NCI-H2029 (cell line): ENCODE measurements around the gene ANKRD11.
"Not testable (repeated sequence)": the region's sequence is repeated elsewhere in the genome, so short reads cannot be mapped to it uniquely, and the experiment has no call there.

Experiments used
- DNase-seq: peaks from one replicate; lab custom pipeline; 2025; lab: John Stamatoyannopoulos, UW

ANKRD11 gene

GRCh38 chr16:89450537-89450936 is 39.8 kb downstream of the ANKRD11 start:
- no peak for DNase-seq

- DNase-seq = no peak
These were observed 40.5 kb downstream of the ANKRD11 start for GRCh38 chr16:89449726-89450335.

DNA sequence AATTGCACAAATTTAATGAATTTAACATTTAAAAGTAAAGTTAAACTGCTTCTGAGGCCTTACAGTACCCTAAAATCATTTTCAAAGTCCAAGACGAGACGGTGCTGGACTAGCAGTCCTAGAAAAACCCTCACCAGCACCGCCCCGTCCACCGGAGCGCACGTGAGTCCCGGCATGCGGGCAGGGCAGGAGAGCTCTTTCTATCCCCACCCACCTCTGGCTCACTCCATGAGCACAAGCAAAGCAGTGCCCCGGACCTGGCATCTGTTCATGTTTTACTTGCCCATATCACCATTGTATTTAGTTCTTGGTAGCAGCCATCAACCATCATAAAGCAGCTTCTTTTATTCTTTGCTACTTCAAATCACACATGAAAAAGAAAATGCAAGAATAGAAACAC is 41.7 kb downstream of the ANKRD11 start:
- DNase-seq = no peak

GRCh38 chr16:89446975-89447293 is 43.4 kb downstream of the ANKRD11 start:
- no peak for DNase-seq

- no peak for DNase-seq
These were observed 44.0 kb downstream of the ANKRD11 start for GRCh38 chr16:89446136-89446974.

- no peak for DNase-seq
These were observed 45.2 kb downstream of the ANKRD11 start for GRCh38 chr16:89445166-89445565.

DNA sequence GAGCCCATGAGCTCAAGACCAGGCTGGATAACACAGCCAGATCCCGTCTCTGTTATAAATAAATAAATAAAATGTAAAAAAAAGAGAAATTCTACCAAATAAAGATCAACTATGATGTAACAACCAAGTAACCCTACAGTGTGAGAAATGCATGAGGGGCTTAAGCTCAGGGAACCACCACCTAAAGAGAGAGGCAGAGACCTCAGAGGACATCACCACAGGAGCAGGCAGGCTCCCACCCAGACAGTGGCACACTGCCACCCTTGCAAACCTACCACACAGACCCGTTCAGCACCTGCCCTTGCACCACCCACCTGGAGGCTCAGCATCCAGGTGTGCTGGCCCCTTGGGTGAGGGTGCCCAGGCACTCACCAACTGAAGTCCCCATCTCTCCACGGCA is 45.6 kb downstream of the ANKRD11 start:
- no peak for DNase-seq

- no peak for DNase-seq
These were observed 46.1 kb downstream of the ANKRD11 start for GRCh38 chr16:89444151-89444723.

GRCh38 chr16:89443727-89444084 is 46.7 kb downstream of the ANKRD11 start:
- DNase-seq = no peak

- DNase-seq = peak; percentile 38
These were observed 47.2 kb downstream of the ANKRD11 start for GRCh38 chr16:89442990-89443726.

DNA sequence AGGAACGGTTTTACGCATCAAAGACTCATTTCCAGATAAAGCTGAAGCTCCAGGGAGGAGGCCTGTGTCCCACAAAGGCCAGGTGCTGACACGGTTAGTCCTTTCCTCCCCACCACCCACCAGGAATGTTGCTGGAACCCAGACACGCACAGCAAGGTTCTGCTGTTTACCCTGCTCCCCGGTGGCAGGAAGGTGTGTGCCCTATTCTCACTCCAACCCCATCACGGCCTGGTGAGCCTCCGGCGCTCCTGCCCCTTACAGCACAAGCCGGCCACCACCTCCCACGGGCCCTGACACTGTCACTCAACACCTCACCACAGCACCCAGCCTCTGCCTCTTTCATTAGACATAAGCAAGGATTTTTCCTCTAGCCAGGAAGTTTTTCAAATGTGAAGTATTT is 47.8 kb downstream of the ANKRD11 start:
- no peak for DNase-seq

DNA sequence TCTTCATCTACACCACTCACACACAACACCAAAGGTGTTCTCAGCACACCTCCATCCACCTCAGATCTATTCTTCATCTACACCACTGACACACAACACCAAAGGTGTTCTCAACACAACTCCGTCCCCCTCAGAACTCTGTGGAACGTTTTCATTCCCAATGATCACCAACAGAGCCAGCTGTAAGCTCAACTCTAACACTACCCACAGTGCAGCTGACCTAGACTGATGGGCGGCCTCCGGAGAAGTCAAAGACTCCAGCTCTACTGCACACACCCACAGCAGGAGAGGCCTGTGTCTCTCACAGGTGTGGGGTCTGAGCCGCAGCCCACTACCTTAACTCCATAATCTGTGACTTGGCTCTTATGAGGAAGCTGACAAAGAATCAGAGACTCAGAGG is 50.7 kb downstream of the ANKRD11 start:
- DNase-seq = no peak

DNA sequence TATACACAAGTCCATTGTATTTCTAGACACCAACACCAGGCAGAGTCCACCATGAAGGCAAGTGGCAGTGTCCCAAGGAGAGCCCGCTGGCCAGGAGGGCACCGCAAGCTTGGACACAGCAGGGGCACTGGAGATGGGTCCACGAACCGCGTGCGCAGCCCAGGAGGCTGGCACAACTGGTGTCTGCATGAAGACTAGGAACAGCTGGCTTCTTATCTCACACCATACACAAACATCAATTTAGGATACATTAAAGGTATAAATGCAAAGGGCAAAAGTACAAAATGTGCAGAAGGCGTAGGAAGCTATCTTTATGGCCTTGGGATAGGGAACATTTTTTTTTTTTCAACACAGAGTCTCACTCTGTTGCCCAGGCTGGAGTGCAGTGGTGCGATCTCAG is 52.4 kb downstream of the ANKRD11 start:
- no peak for DNase-seq

DNA sequence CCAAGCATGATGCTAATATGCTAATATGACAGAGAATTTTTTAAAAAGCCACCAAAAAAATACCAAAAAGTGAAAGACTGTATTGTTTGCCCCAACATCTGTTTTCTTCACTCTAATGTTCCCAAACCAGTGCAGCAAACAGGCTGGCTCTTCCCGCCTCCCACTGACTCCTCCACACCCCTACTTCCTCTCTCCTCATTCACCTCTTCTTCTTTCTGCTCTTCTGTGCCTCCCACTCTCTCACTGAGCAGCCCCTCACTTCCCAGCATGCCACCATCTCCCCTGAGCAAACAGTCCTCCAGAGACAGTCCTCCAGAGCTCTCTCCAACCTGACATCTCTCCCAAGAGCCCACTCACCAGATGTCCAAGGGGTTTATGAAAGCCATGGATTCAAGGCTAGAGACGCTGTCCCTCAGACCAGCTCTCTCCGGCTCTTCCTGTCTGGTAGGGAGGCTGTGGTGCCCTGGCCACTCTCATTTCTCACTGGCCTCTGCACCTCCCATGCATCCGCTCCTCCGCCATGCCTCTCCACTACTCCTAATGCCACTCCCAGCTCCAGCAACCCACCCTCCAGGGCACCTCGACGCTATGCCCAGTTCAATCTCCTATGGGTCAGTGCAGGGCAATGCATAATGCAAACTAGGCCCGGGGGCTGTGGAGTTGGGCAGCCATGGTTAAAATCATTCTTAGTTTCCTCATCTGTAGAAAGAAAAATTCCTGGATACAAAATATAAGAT is 52.9 kb downstream of the ANKRD11 start:
- DNase-seq = no peak

GRCh38 chr16:89436366-89436765 is 54.0 kb downstream of the ANKRD11 start:
- DNase-seq = no peak

DNA sequence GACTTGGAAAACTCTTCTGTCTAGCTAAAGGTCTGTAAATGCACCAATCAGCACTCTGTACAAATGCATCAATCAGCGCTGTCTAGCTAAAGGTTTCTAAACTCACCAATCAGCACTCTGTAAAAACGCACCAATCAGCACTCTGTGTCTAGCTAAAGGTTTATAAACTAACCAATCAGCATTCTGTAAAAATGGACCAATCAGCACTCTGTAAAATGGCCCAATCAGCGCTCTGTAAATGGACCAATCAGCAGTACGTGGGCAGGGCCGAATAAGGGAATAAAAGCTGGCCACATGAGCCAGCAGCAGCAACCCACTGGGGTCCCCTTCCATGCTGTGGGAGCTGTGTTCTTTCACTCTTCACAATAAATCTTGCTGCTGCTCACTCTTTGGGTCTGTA is 55.3 kb downstream of the ANKRD11 start:
- not testable (repeated sequence) for DNase-seq

- no peak for DNase-seq
These were observed 55.9 kb downstream of the ANKRD11 start for GRCh38 chr16:89434490-89434889.

- not testable (repeated sequence) for DNase-seq
These were observed 56.9 kb downstream of the ANKRD11 start for GRCh38 chr16:89433363-89433984.

DNA sequence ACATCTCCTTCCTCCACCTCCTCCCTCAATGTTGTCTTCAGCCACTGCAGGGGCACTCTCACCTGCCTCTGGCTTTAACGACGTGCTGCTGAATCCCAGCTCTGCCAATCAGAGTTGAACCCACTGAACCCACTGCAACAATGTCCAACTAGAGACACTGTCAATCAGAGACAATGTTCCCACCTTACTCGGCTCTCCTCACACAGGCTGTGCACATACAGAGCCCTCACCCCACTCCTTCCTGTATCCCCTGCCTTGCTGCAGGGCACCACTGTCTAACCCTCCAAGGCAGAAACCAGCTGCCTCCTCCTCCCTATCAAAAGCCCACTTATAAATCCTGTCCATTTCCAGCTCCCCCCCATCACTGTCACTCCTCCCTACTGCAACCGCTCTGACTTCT is 58.7 kb downstream of the ANKRD11 start:
- no peak for DNase-seq

DNA sequence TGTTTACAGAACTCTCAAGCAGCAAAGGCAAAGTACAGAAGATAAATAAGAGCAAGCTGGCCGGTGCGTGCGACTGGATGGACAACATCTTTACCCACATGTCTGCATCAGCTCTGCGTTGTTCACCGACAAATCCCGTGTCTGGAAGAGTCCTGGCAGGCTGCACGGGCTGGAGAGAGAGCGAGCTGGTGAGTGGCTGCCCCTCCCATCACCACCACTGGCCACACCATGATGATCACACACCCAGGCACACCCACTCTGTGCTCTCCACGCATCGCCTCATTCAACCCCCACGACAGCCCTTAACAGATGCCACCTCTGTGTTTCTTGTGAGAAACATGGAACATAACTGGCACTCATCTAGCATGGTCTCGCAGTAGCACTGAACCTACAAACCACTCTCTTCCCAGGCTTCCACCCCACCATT is 59.2 kb downstream of the ANKRD11 start:
- no peak for DNase-seq

GRCh38 chr16:89430436-89431157 is 59.8 kb downstream of the ANKRD11 start:
- DNase-seq = no peak
